ENCODE results near the gene FOXP1. TPM values are rescaled to one million over a fixed set of nuclear protein-coding genes. Genes with fewer than 3 reads are reported as not detected.

The FOXP1 gene
- total and polyA plus RNA-seq, 2 of the 8 experiments (the other 6 are each of a cell fraction or from before 2014, with no cell fraction given) = 13.9 to 25.4 TPM

DNA sequence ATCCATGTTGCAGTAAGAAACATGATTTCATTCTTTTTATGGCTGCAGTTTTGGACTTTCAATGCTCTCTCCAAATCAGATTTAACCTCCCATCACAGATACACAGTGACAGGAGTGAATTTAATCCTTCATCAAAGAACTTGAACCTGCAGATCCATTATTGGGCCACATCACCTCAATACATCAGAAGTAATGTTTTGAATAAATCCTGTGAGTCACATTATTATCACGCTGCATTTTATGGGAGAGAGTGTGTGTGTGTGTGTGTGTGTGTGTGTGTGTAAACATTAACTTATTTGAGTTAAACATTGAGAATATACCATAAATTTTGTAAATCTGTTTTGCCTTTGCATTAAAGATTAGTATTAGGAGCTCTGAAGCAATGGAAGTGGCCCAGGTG is 316.7 kb downstream of the FOXP1 start (continued):
- TF ChIP-seq, protein P1, sequence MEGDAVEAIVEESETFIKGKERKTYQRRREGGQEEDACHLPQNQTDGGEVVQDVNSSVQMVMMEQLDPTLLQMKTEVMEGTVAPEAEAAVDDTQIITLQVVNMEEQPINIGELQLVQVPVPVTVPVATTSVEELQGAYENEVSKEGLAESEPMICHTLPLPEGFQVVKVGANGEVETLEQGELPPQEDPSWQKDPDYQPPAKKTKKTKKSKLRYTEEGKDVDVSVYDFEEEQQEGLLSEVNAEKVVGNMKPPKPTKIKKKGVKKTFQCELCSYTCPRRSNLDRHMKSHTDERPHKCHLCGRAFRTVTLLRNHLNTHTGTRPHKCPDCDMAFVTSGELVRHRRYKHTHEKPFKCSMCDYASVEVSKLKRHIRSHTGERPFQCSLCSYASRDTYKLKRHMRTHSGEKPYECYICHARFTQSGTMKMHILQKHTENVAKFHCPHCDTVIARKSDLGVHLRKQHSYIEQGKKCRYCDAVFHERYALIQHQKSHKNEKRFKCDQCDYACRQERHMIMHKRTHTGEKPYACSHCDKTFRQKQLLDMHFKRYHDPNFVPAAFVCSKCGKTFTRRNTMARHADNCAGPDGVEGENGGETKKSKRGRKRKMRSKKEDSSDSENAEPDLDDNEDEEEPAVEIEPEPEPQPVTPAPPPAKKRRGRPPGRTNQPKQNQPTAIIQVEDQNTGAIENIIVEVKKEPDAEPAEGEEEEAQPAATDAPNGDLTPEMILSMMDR (IDR thresholded peaks at IDR 0.05; ENCODE audit: control extremely low read depth in 1 of 3, insufficient read depth in 1 of 3, low read depth in 1 of 3, low read length in 3 of 3) = no peak
- no peak for TF ChIP-seq TBP (IDR thresholded peaks at IDR 0.05; ENCODE audit: low read depth, low read length)
- TF ChIP-seq RAD21 (IDR thresholded peaks at IDR 0.05 in 1 of 2, conservative IDR thresholded peaks at IDR 0.05 in 1 of 2; ENCODE audit: low read depth in 2 of 2, low read length in 2 of 2) = no peak
- TF ChIP-seq SP4 (IDR thresholded peaks at IDR 0.05; ENCODE audit: low read length) = no peak
- no peak for TF ChIP-seq MAFK (IDR thresholded peaks at IDR 0.05; ENCODE audit: low read depth, low read length)

Data from H1 (cell line).